ENCODE data around the gene MYO3A.

DNA sequence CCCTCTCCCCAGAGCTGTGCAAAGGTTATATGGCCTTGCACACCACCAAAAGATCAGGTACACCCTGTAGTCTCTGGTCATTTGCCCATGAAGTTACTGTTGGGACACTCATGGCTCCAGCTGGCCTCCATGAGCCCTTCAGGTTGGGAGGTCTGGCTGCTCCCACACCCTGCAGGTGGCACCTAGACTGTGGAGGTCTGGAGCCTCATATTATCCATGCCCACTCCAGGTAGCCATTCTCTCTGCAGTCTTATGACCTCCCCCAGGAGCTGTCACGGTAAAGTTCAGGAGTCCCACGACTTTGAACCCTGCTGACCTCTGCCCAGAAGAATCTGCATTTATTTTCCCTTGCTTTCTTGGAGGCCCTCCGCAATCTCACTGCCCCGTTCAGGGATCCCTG is 243.3 kb downstream of the MYO3A start:
- TF ChIP-seq JUNB (IDR thresholded peaks at IDR 0.05; ENCODE audit: unreplicated experiment) (no peak), EZH2 (IDR thresholded peaks at IDR 0.05; ENCODE audit: low read depth, unreplicated experiment) (no peak), ZNF114 (CRISPR knock-in tag; IDR thresholded peaks at IDR 0.05) (no peak), EZH2phosphoT487 (IDR thresholded peaks at IDR 0.05; ENCODE audit: unreplicated experiment) (no peak), POLR2AphosphoS5 (IDR thresholded peaks at IDR 0.05; ENCODE audit: low read depth) (no peak), STAT1 (IDR thresholded peaks at IDR 0.05; ENCODE audit: unreplicated experiment) (no peak), ZNF331 (CRISPR knock-in tag; IDR thresholded peaks at IDR 0.05; ENCODE audit: low read depth) (no peak), NANOG (IDR thresholded peaks at IDR 0.05; ENCODE audit: borderline replicate concordance) (no peak), CREB1 (CRISPR knock-in tag; IDR thresholded peaks at IDR 0.05; ENCODE audit: low read depth) (no peak)
- TF ChIP-seq, protein P1, sequence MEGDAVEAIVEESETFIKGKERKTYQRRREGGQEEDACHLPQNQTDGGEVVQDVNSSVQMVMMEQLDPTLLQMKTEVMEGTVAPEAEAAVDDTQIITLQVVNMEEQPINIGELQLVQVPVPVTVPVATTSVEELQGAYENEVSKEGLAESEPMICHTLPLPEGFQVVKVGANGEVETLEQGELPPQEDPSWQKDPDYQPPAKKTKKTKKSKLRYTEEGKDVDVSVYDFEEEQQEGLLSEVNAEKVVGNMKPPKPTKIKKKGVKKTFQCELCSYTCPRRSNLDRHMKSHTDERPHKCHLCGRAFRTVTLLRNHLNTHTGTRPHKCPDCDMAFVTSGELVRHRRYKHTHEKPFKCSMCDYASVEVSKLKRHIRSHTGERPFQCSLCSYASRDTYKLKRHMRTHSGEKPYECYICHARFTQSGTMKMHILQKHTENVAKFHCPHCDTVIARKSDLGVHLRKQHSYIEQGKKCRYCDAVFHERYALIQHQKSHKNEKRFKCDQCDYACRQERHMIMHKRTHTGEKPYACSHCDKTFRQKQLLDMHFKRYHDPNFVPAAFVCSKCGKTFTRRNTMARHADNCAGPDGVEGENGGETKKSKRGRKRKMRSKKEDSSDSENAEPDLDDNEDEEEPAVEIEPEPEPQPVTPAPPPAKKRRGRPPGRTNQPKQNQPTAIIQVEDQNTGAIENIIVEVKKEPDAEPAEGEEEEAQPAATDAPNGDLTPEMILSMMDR (conservative IDR thresholded peaks at IDR 0.05; ENCODE audit: low read depth in 2 of 2), result no peak
- TF ChIP-seq, protein P2, sequence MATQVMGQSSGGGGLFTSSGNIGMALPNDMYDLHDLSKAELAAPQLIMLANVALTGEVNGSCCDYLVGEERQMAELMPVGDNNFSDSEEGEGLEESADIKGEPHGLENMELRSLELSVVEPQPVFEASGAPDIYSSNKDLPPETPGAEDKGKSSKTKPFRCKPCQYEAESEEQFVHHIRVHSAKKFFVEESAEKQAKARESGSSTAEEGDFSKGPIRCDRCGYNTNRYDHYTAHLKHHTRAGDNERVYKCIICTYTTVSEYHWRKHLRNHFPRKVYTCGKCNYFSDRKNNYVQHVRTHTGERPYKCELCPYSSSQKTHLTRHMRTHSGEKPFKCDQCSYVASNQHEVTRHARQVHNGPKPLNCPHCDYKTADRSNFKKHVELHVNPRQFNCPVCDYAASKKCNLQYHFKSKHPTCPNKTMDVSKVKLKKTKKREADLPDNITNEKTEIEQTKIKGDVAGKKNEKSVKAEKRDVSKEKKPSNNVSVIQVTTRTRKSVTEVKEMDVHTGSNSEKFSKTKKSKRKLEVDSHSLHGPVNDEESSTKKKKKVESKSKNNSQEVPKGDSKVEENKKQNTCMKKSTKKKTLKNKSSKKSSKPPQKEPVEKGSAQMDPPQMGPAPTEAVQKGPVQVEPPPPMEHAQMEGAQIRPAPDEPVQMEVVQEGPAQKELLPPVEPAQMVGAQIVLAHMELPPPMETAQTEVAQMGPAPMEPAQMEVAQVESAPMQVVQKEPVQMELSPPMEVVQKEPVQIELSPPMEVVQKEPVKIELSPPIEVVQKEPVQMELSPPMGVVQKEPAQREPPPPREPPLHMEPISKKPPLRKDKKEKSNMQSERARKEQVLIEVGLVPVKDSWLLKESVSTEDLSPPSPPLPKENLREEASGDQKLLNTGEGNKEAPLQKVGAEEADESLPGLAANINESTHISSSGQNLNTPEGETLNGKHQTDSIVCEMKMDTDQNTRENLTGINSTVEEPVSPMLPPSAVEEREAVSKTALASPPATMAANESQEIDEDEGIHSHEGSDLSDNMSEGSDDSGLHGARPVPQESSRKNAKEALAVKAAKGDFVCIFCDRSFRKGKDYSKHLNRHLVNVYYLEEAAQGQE (IDR thresholded peaks at IDR 0.05; ENCODE audit: unreplicated experiment), result no peak
- TF ChIP-seq, protein P3, sequence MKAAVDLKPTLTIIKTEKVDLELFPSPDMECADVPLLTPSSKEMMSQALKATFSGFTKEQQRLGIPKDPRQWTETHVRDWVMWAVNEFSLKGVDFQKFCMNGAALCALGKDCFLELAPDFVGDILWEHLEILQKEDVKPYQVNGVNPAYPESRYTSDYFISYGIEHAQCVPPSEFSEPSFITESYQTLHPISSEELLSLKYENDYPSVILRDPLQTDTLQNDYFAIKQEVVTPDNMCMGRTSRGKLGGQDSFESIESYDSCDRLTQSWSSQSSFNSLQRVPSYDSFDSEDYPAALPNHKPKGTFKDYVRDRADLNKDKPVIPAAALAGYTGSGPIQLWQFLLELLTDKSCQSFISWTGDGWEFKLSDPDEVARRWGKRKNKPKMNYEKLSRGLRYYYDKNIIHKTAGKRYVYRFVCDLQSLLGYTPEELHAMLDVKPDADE (IDR thresholded peaks at IDR 0.05), result no peak
- TF ChIP-seq, protein P4, sequence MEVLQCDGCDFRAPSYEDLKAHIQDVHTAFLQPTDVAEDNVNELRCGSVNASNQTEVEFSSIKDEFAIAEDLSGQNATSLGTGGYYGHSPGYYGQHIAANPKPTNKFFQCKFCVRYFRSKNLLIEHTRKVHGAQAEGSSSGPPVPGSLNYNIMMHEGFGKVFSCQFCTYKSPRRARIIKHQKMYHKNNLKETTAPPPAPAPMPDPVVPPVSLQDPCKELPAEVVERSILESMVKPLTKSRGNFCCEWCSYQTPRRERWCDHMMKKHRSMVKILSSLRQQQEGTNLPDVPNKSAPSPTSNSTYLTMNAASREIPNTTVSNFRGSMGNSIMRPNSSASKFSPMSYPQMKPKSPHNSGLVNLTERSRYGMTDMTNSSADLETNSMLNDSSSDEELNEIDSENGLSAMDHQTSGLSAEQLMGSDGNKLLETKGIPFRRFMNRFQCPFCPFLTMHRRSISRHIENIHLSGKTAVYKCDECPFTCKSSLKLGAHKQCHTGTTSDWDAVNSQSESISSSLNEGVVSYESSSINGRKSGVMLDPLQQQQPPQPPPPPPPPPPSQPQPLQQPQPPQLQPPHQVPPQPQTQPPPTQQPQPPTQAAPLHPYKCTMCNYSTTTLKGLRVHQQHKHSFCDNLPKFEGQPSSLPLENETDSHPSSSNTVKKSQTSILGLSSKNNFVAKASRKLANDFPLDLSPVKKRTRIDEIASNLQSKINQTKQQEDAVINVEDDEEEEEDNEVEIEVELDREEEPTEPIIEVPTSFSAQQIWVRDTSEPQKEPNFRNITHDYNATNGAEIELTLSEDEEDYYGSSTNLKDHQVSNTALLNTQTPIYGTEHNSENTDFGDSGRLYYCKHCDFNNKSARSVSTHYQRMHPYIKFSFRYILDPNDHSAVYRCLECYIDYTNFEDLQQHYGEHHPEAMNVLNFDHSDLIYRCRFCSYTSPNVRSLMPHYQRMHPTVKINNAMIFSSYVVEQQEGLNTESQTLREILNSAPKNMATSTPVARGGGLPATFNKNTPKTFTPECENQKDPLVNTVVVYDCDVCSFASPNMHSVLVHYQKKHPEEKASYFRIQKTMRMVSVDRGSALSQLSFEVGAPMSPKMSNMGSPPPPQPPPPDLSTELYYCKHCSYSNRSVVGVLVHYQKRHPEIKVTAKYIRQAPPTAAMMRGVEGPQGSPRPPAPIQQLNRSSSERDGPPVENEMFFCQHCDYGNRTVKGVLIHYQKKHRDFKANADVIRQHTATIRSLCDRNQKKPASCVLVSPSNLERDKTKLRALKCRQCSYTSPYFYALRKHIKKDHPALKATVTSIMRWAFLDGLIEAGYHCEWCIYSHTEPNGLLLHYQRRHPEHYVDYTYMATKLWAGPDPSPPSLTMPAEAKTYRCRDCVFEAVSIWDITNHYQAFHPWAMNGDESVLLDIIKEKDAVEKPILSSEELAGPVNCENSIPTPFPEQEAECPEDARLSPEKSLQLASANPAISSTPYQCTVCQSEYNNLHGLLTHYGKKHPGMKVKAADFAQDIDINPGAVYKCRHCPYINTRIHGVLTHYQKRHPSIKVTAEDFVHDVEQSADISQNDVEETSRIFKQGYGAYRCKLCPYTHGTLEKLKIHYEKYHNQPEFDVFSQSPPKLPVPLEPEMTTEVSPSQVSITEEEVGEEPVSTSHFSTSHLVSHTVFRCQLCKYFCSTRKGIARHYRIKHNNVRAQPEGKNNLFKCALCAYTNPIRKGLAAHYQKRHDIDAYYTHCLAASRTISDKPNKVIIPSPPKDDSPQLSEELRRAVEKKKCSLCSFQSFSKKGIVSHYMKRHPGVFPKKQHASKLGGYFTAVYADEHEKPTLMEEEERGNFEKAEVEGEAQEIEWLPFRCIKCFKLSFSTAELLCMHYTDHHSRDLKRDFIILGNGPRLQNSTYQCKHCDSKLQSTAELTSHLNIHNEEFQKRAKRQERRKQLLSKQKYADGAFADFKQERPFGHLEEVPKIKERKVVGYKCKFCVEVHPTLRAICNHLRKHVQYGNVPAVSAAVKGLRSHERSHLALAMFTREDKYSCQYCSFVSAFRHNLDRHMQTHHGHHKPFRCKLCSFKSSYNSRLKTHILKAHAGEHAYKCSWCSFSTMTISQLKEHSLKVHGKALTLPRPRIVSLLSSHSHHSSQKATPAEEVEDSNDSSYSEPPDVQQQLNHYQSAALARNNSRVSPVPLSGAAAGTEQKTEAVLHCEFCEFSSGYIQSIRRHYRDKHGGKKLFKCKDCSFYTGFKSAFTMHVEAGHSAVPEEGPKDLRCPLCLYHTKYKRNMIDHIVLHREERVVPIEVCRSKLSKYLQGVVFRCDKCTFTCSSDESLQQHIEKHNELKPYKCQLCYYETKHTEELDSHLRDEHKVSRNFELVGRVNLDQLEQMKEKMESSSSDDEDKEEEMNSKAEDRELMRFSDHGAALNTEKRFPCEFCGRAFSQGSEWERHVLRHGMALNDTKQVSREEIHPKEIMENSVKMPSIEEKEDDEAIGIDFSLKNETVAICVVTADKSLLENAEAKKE (CRISPR knock-in tag; IDR thresholded peaks at IDR 0.05), result no peak
